Measurements from ENCODE around the gene CP.

Gene CP

GRCh38 chr3:149214702-149215101 is 6.9 kb downstream of the CP start:
- H3K27me3 ChIP-seq (ENCODE audit: insufficient read depth, low read length): no peaks in the 10 kb centered on the region

GRCh38 chr3:149212386-149212785 is 9.2 kb downstream of the CP start:
- no peak overlapping the region for H3K27ac ChIP-seq (ENCODE audit: low read depth, low read length, poor library complexity, severe bottlenecking)
- TF ChIP-seq CTCF (IDR thresholded peaks at IDR 0.05; ENCODE audit: low read length) (no peak), EZH2 (IDR thresholded peaks at IDR 0.05; ENCODE audit: borderline replicate concordance, low read length) (no peak)
- no peak overlapping the region for H3K4me3 ChIP-seq (ENCODE audit: low read depth, low read length, poor library complexity, severe bottlenecking)
- no peaks in the 10 kb centered on the region for H4K20me1 ChIP-seq (ENCODE audit: insufficient read depth, low read length)
- no peaks in the 10 kb centered on the region for H3K27me3 ChIP-seq (ENCODE audit: insufficient read depth, low read length)
- no peak overlapping the region for H2AFZ ChIP-seq (ENCODE audit: low read length)
- H3K9ac ChIP-seq (ENCODE audit: low read length): no peak overlapping the region
- H3K4me2 ChIP-seq (ENCODE audit: low read length): no peak overlapping the region
- no peaks in the 10 kb centered on the region for H3K9me2 ChIP-seq (ENCODE audit: low read depth, low read length)
- no peaks in the 10 kb centered on the region for H3F3A ChIP-seq (ENCODE audit: insufficient read depth, low read length)
- H3K36me3 ChIP-seq (ENCODE audit: insufficient read depth, low read length): no peaks in the 10 kb centered on the region
- no peaks in the 10 kb centered on the region for H3K4me1 ChIP-seq (ENCODE audit: insufficient read depth, low read length, severe bottlenecking)
- no peaks in the 10 kb centered on the region for H3K79me2 ChIP-seq (ENCODE audit: insufficient read depth, low read length)
- no peaks in the 10 kb centered on the region for H3K9me3 ChIP-seq (ENCODE audit: low read length)

More at GRCh38 chr3:149214702-149215101, 6.9 kb downstream of the CP start:
- Histone ChIP-seq H3F3A (ENCODE audit: insufficient read depth, low read length) (no peaks in the 10 kb centered on the region), H3K27ac (ENCODE audit: low read depth, low read length, poor library complexity, severe bottlenecking) (no peak overlapping the region), H3K4me2 (ENCODE audit: low read length) (no peak overlapping the region), H3K9me3 (ENCODE audit: low read length) (no peaks in the 10 kb centered on the region), H3K4me3 (ENCODE audit: low read depth, low read length, poor library complexity, severe bottlenecking) (no peak overlapping the region), H3K79me2 (ENCODE audit: insufficient read depth, low read length) (no peaks in the 10 kb centered on the region), H3K4me1 (ENCODE audit: insufficient read depth, low read length, severe bottlenecking) (no peaks in the 10 kb centered on the region), H2AFZ (ENCODE audit: low read length) (no peak overlapping the region), H3K9me2 (ENCODE audit: low read depth, low read length) (no peaks in the 10 kb centered on the region), H4K20me1 (ENCODE audit: insufficient read depth, low read length) (no peaks in the 10 kb centered on the region), H3K36me3 (ENCODE audit: insufficient read depth, low read length) (no peaks in the 10 kb centered on the region), H3K9ac (ENCODE audit: low read length) (no peak overlapping the region)
- TF ChIP-seq CTCF (IDR thresholded peaks at IDR 0.05; ENCODE audit: low read length) (no peak), EZH2 (IDR thresholded peaks at IDR 0.05; ENCODE audit: borderline replicate concordance, low read length) (no peak)

- Histone ChIP-seq H3K36me3 (ENCODE audit: insufficient read depth, low read length) (no peaks in the 10 kb centered on the region), H3K27ac (ENCODE audit: low read depth, low read length, poor library complexity, severe bottlenecking) (no peak overlapping the region), H3K4me1 (ENCODE audit: insufficient read depth, low read length, severe bottlenecking) (no peaks in the 10 kb centered on the region), H3K27me3 (ENCODE audit: insufficient read depth, low read length) (no peaks in the 10 kb centered on the region), H3K79me2 (ENCODE audit: insufficient read depth, low read length) (no peaks in the 10 kb centered on the region), H3K9me3 (ENCODE audit: low read length) (no peaks in the 10 kb centered on the region), H3F3A (ENCODE audit: insufficient read depth, low read length) (no peaks in the 10 kb centered on the region), H3K9me2 (ENCODE audit: low read depth, low read length) (no peaks in the 10 kb centered on the region), H3K4me3 (ENCODE audit: low read depth, low read length, poor library complexity, severe bottlenecking) (no peak overlapping the region), H3K9ac (ENCODE audit: low read length) (no peak overlapping the region), H2AFZ (ENCODE audit: low read length) (no peak overlapping the region), H3K4me2 (ENCODE audit: low read length) (no peak overlapping the region), H4K20me1 (ENCODE audit: insufficient read depth, low read length) (no peaks in the 10 kb centered on the region)
- no peak for TF ChIP-seq EZH2 (IDR thresholded peaks at IDR 0.05; ENCODE audit: borderline replicate concordance, low read length)
- TF ChIP-seq CTCF (IDR thresholded peaks at IDR 0.05; ENCODE audit: low read length): no peak
Measured at GRCh38 chr3:149209431-149209830, 12.2 kb downstream of the CP start.

Data from OCI-LY1 (cell line).